Endothelial cell of umbilical vein (primary cell): ENCODE measurements around the gene TUBB1. TPM values are rescaled to one million over a fixed set of nuclear protein-coding genes. Genes with fewer than 3 reads are reported as not detected.
A peak's percentile ranks its signal among the peaks of the same experiment; 100 is the strongest.

ENCODE experiments used
- BruUV-seq: library from RNA; stranded (reverse); fragments of 400-500 nt; replicated peaks from 2 replicates; lab custom pipeline; 2021; lab: Mats Ljungman, UMichigan
- CTCF ChIA-PET: fragments of 300-600, 350-600 bp; sonication (Branson Sonifier 250); formaldehyde crosslinking; loops from one replicate; lab custom pipeline; 2021; ENCODE audit warnings: antibody characterized with exemption, inconsistent platforms; lab: Charles Lee
- POLR2A ChIA-PET: fragments of 300-600, 350-600 bp; sonication (Branson Sonifier 250); formaldehyde crosslinking; loops from one replicate; lab custom pipeline; 2021; ENCODE audit warnings: antibody characterized with exemption, inconsistent platforms; lab: Charles Lee
- DNase-seq: peaks from one replicate; pipeline ENCODE4 v3.0.0-alpha.2; 2011; ENCODE audit warnings: low read depth, low spot score
- FAIRE-seq: peaks from 2 replicates; lab custom pipeline; 2011; peaks lifted over from hg19 to GRCh38; lab: Jason Lieb, UNC
- H2AFZ ChIP-seq: 2 replicates; pipeline ENCODE4 v1.6.0; 2012; ENCODE audit warnings: low read depth, low read length, control low read depth, inconsistent platforms
- H3K27ac ChIP-seq: 2 replicates; pipeline ENCODE4 v1.5.1; 2011; ENCODE audit warnings: low read depth, mild to moderate bottlenecking, control low read depth, low read length, moderate library complexity; ENCODE audit not compliant: insufficient read depth
- H3K27me3 ChIP-seq, 2 experiments: 2 replicates each; pipeline versions ENCODE4 v1.6.0 to v1.6.1; 2011; ENCODE audit warnings: low read length in 2 of 2, mixed read lengths in 1 of 2; ENCODE audit not compliant: control insufficient read depth in 2 of 2, insufficient read depth in 2 of 2
- H3K36me3 ChIP-seq, 2 experiments: 2 replicates in 1 of 2; 3 replicates in 1 of 2; pipeline ENCODE4 v1.5.1; 2011; ENCODE audit warnings: low read length in 2 of 2, mild to moderate bottlenecking in 1 of 2, moderate library complexity in 1 of 2; ENCODE audit not compliant: control insufficient read depth in 2 of 2, insufficient read depth in 2 of 2; ENCODE audit errors: extremely low read depth in 1 of 2
- H3K4me1 ChIP-seq: 3 replicates; pipeline ENCODE4 v1.5.1; 2011; ENCODE audit warnings: mild to moderate bottlenecking, low read length; ENCODE audit not compliant: control insufficient read depth, insufficient read depth; ENCODE audit errors: extremely low read depth
- H3K4me2 ChIP-seq: 2 replicates; pipeline ENCODE4 v1.6.1; 2011; ENCODE audit warnings: low read length, control low read depth, mixed read lengths; ENCODE audit not compliant: insufficient read depth
- H3K4me3 ChIP-seq, 3 experiments: fragments of 200-600 bp in 1 of 3; sonication (generic), shearing (Covaris generic) in 1 of 3; replicated peaks in 1 of 3; 2 replicates each; pipeline ENCODE4 v1.5.1; 2011 to 2016; ENCODE audit warnings: control low read depth in 3 of 3, low read length in 3 of 3, mild to moderate bottlenecking in 2 of 3, inconsistent platforms in 1 of 3, low read depth in 1 of 3, moderate library complexity in 1 of 3; ENCODE audit not compliant: insufficient read depth in 1 of 3
- H3K79me2 ChIP-seq: 2 replicates; pipeline ENCODE4 v1.6.0; 2012; ENCODE audit warnings: low read length, inconsistent platforms; ENCODE audit not compliant: control insufficient read depth, insufficient read depth
- H3K9ac ChIP-seq: replicated peaks from 2 replicates; pipeline ENCODE3; 2011; ENCODE audit warnings: low read length, control low read depth; ENCODE audit not compliant: insufficient read depth; ENCODE audit errors: extremely low read depth
- H3K9me1 ChIP-seq: replicated peaks from 3 replicates; pipeline ENCODE4 v1.6.0; 2011; ENCODE audit warnings: mild to moderate bottlenecking, low read length; ENCODE audit not compliant: control insufficient read depth, insufficient read depth; ENCODE audit errors: extremely low read depth
- H3K9me3 ChIP-seq: replicated peaks from 2 replicates; pipeline ENCODE4 v1.5.1; 2012; ENCODE audit warnings: low read length, inconsistent platforms; ENCODE audit not compliant: control insufficient read depth, insufficient read depth
- H4K20me1 ChIP-seq: replicated peaks from 2 replicates; pipeline ENCODE3; 2011; ENCODE audit warnings: mild to moderate bottlenecking, low read length; ENCODE audit not compliant: control insufficient read depth, insufficient read depth; ENCODE audit errors: extremely low read depth
- EZH2 ChIP-seq: IDR thresholded peaks from 2 replicates; pipeline ENCODE4 v1.6.1; 2012; ENCODE audit warnings: borderline replicate concordance, low read depth, mild to moderate bottlenecking, moderate library complexity, low read length, inconsistent platforms; ENCODE audit not compliant: severe bottlenecking
- FOS ChIP-seq: IDR thresholded peaks from 2 replicates; pipeline ENCODE4 v1.6.1; 2011; ENCODE audit warnings: mild to moderate bottlenecking, low read length, moderate library complexity, borderline replicate concordance; ENCODE audit not compliant: insufficient read depth
- GATA2 ChIP-seq: IDR thresholded peaks from 2 replicates; pipeline ENCODE4 v1.7.0; 2011; ENCODE audit warnings: low read depth, mild to moderate bottlenecking, moderate library complexity, mixed read lengths, low read length; ENCODE audit not compliant: insufficient read length, insufficient read depth
- JUN ChIP-seq: IDR thresholded peaks from 2 replicates; pipeline ENCODE4 v1.6.1; 2011; ENCODE audit warnings: borderline replicate concordance, low read depth; ENCODE audit not compliant: insufficient read length, insufficient read depth
- MYC ChIP-seq: IDR thresholded peaks from one replicate; pipeline ENCODE4 v1.6.1; 2011; ENCODE audit warnings: mild to moderate bottlenecking, low read depth, low read length
- POLR2A ChIP-seq: IDR thresholded peaks from 2 replicates; pipeline ENCODE4 v1.6.1; 2012; ENCODE audit warnings: low read depth, mild to moderate bottlenecking, control low read depth, low read length
- POLR2AphosphoS5 ChIP-seq: IDR thresholded peaks from 2 replicates; pipeline ENCODE4 v1.6.1; 2012; ENCODE audit warnings: low read depth, mild to moderate bottlenecking, control low read depth, low read length, moderate library complexity; ENCODE audit not compliant: insufficient read depth
- dilution Hi-C: fragments of 300-500 bp; cut with MboI; formaldehyde crosslinking; loops from one replicate; pipeline ENCODE4 v1.15.0; 2019; ENCODE audit warnings: low sequenced_read_pairs; ENCODE audit not compliant: extremely low pct_ligation_motif_present
- intact Hi-C: fragments of 100-400 bp; cut with micrococcal nuclease; formaldehyde crosslinking; loops from one replicate; pipeline ENCODE4 v1.10.0; 2022
- polyA plus RNA-seq, 4 experiments: library from polyadenylated mRNA; depleted of rRNA in 3 of 4; stranded (reverse) in 3 of 4; unstranded in 1 of 4; fragments of >200 nt; gene quantifications; 2 replicates each; pipeline versions ENCODE4 v1.2.1 to v1.2.3, GENCODE V29; 2011 to 2012; ENCODE audit warnings: missing spikeins in 1 of 4
- total RNA-seq: library from RNA; stranded (reverse); gene quantifications from 2 replicates; pipeline ENCODE4 v1.2.3, GENCODE V29; 2021
- TF ChIP-seq, protein P1 (sequence below), 2 donors: IDR thresholded peaks; 1 replicate in 1 of 2; 2 replicates in 1 of 2; pipeline ENCODE4 v1.5.1; 2011; ENCODE audit warnings: low read length in 2 of 2, mild to moderate bottlenecking in 2 of 2, moderate library complexity in 2 of 2, control low read depth in 1 of 2, inconsistent platforms in 1 of 2, low read depth in 1 of 2; ENCODE audit not compliant: insufficient read depth in 1 of 2; ENCODE audit errors: extremely low read depth in 1 of 2
- TF ChIP-seq, protein P2 (sequence below): IDR thresholded peaks from 2 replicates; pipeline ENCODE4 v1.6.1; 2011; ENCODE audit not compliant: insufficient read depth, insufficient read length

The TUBB1 gene
- total and polyA plus RNA-seq, 2 donors (not counting 3 experiments of a cell fraction or from before 2014, with no cell fraction given), result 0.04 TPM; not detected in 1

DNA sequence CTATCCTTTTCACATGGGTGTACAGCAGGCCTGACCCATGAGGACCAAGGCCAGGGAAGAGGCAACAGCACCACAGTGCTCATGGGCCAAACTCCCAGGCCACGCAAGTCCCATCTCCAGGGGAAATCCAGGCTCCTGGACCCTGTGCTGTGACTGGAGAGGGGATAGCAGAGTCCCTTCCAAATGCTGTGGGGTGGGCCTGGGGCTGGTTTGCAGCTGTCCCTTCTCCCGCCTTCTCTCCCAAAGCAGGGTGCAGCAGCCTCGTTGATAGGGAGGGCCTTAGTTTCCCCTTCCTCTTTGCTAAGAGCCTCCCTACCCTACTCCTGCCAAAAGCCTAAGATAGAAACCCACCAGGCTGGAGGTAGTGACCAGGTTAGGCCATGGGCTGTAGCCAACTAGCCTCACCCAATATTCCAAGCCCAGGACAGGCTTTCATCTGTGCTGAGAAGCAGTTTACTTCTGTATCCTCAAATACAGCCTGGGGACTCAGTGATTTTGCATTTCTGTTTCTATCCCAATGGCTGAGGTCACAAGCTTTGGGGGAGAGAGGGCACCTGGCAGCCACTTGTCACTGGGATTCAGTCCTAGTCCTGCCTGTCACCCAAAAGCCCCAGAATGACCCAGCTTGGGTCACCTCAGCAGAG, 13.6 kb upstream of the TUBB1 start:
- Histone ChIP-seq H3K9me3 (no peaks in the 10 kb centered on the region), H3K4me1 (peaks cover 29% of the 10 kb centered on the region), H3K79me2 (peaks cover 42% of the 10 kb centered on the region), H3K4me2 (peak overlapping the region; percentile 81), H3K27ac (peak overlapping the region; percentile 89), H3K9me1 (no peaks in the 10 kb centered on the region), H4K20me1 (no peaks in the 10 kb centered on the region), H3K9ac (peak overlapping the region; percentile 94), H3K36me3 (peaks cover 0 to 23% of the 10 kb centered on the region in 2 experiments), H2AFZ (no peak overlapping the region), H3K27me3 (no peaks in the 10 kb centered on the region), H3K4me3 (peak overlapping the region; percentile 64 to 74 (median 68))
- intact Hi-C loops (loop anchor here (1.0 kb wide), 2 partner anchors 27 to 37 kb away; partner anchors contain the start of genes ATP5F1E and PRELID3B), dilution Hi-C loops (no loop called here)
- POLR2A ChIA-PET, result no interaction called here
- BruUV-seq, result TSS peak; percentile 21
- no peak for DNase-seq
- TF ChIP-seq, protein P1, sequence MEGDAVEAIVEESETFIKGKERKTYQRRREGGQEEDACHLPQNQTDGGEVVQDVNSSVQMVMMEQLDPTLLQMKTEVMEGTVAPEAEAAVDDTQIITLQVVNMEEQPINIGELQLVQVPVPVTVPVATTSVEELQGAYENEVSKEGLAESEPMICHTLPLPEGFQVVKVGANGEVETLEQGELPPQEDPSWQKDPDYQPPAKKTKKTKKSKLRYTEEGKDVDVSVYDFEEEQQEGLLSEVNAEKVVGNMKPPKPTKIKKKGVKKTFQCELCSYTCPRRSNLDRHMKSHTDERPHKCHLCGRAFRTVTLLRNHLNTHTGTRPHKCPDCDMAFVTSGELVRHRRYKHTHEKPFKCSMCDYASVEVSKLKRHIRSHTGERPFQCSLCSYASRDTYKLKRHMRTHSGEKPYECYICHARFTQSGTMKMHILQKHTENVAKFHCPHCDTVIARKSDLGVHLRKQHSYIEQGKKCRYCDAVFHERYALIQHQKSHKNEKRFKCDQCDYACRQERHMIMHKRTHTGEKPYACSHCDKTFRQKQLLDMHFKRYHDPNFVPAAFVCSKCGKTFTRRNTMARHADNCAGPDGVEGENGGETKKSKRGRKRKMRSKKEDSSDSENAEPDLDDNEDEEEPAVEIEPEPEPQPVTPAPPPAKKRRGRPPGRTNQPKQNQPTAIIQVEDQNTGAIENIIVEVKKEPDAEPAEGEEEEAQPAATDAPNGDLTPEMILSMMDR (IDR thresholded peaks at IDR 0.05; ENCODE audit: extremely low read depth in 1 of 2, insufficient read depth in 1 of 2, low read depth in 1 of 2, low read length in 2 of 2), result no peak
- TF ChIP-seq EZH2 (no peak), JUN (no peak), POLR2A (no peak), FOS (no peak), POLR2AphosphoS5 (no peak), GATA2 (no peak), MYC (no peak)
- TF ChIP-seq, protein P2, sequence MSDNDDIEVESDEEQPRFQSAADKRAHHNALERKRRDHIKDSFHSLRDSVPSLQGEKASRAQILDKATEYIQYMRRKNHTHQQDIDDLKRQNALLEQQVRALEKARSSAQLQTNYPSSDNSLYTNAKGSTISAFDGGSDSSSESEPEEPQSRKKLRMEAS, result no peak
- CTCF ChIA-PET, result interaction anchor here (1.2 to 1.5 kb wide), 2 partner anchors 10 to 26 kb away, joined by 3 to 6 read pairs; partner anchors contain the start of gene ATP5F1E
- FAIRE-seq, result no peak
